Omental fat pad (tissue), 4 donors: Measurements from ENCODE around the gene ACBD7. TPM values are rescaled to one million over a fixed set of nuclear protein-coding genes. Genes with fewer than 3 reads are reported as not detected.

Source experiments
- ATAC-seq: fragments of 150-250 bp; one replicate; pipeline ENCODE4 v1.9.1; 2016; ENCODE audit warnings: mild to moderate bottlenecking, moderate library complexity; ENCODE audit not compliant: low FRiP score
- DNase-seq: peaks from one replicate; pipeline ENCODE4 v3.0.0-alpha.2; 2019; ENCODE audit warnings: low spot score
- total RNA-seq, 4 donors: library from RNA; depleted of rRNA; stranded (reverse); fragments of >200 nt; gene quantifications; one replicate each; pipeline ENCODE4 v1.1.0, GENCODE V29; 2016
- TF ChIP-seq, protein P1 (sequence below), 3 donors: fragments of 450-650 bp; IDR thresholded peaks; one replicate each; pipeline ENCODE4 v1.5.1; 2016 to 2017; ENCODE audit warnings: antibody characterized with exemption in 3 of 3, mild to moderate bottlenecking in 3 of 3, moderate library complexity in 2 of 3

ACBD7 gene
- total RNA-seq, 4 donors from 2014 or later: 0.48 TPM; not detected in 3

DNA sequence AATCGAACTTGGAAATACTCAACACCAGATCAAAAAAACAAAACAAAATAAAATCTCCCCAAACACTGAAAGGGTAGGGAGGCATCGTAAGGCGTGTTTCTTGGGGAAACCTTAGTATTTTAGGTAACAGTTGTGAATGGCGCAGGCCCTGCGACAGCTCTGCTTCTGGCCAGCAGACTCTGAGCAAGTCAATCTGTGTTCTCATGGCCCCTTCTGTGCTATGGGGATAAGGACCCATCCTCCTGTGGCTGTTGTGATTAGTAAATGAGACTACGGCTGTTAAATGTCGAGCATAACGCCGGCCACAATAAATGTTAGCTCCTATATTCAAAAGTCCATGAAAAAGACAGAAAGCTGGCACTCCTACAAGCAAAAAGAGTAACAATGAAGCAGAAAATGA is 35.6 kb upstream of the ACBD7 start:
- ATAC-seq (no peak), DNase-seq (no peak)
- TF ChIP-seq, protein P1, sequence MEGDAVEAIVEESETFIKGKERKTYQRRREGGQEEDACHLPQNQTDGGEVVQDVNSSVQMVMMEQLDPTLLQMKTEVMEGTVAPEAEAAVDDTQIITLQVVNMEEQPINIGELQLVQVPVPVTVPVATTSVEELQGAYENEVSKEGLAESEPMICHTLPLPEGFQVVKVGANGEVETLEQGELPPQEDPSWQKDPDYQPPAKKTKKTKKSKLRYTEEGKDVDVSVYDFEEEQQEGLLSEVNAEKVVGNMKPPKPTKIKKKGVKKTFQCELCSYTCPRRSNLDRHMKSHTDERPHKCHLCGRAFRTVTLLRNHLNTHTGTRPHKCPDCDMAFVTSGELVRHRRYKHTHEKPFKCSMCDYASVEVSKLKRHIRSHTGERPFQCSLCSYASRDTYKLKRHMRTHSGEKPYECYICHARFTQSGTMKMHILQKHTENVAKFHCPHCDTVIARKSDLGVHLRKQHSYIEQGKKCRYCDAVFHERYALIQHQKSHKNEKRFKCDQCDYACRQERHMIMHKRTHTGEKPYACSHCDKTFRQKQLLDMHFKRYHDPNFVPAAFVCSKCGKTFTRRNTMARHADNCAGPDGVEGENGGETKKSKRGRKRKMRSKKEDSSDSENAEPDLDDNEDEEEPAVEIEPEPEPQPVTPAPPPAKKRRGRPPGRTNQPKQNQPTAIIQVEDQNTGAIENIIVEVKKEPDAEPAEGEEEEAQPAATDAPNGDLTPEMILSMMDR (IDR thresholded peaks at IDR 0.05): no peak

DNA sequence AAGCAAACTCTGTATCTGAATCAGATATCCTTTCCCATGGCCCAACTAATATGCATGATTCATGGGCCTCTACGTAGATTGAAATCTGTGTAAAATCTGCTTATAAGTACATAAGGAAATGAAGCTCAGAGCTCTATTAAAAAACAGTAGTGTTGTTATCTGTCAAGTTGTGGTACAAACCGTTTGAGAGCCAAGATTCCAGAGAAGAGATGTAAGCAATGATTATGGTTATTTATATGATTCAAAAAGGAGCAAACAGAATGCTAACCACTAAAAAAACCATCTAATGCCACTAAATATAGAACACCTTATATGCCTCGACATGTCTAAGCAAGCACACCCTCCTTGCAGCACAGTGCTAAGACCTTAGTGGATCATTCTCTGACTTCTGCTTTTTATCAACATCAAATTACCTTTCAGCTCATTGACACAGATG is 35.2 kb upstream of the ACBD7 start:
- DNase-seq: no peak
- TF ChIP-seq, protein P1 (IDR thresholded peaks at IDR 0.05): no peak
- no peak for ATAC-seq

DNA sequence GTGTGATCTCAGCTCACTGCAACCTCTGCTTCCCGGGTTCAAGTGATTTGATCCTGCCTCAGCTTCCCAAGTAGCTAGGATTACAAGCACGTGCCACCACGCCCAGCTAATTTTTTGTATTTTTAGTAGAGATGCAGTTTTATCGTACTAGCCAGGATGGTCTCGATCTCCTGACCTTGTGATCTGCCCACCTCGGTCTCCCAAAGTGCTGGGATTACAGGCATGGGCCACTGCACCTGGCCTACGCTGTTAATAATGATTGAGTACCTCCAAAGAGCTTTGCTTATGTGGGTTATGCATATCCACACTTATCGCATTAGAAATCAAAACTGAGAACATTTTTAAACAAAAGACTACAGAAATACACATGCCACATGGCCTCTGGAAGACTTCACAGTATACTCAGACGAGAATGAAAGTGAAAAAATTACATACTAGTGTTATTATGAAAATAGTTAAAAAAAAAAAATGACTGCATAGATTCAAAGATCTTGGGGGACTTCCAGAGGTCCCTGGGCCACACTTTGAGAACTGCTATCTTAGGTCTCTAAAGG is 34.0 kb upstream of the ACBD7 start:
- TF ChIP-seq, protein P1 (IDR thresholded peaks at IDR 0.05): no peak
- DNase-seq: no peak
- no peak for ATAC-seq

DNA sequence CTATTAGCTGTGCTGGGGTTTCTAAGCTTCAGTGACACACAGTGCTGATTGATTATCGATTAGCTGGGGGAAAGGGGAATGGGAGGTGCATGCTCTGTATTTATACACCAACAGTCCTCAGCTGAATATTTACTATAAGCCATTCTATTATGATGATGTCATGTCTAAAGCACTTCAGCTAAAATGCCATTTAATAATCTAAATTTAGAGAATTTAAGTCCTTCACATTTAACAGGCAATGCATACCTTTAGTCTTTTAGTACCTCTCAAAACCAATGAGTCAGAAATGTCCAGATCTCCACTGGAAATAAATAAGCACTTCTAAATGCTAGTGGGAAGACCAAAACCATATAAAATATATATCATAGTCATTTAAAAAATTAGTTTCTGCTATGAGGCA is 33.1 kb upstream of the ACBD7 start:
- TF ChIP-seq, protein P1 (IDR thresholded peaks at IDR 0.05): no peak
- DNase-seq (no peak), ATAC-seq (no peak)

DNA sequence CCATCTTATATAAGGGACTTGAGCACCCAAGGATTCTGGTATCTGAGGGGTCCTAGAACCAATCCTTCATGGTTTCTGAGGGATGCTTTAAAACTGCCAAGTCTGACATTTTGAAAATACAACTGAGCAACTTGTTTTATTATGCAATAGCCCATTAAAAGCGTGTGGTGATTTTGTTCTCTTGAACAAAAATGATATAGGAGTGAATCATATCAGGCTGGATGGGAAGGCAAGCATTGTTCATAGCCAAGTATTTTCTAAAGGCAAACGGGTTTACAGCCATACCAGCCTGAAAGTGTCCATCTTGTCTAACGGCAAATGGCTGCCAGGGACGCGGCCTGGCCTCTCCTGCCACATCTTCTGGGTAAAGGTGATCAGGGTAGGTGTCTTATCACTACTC is 31.9 kb upstream of the ACBD7 start:
- ATAC-seq (no peak), DNase-seq (no peak)
- TF ChIP-seq, protein P1 (IDR thresholded peaks at IDR 0.05): no peak

DNA sequence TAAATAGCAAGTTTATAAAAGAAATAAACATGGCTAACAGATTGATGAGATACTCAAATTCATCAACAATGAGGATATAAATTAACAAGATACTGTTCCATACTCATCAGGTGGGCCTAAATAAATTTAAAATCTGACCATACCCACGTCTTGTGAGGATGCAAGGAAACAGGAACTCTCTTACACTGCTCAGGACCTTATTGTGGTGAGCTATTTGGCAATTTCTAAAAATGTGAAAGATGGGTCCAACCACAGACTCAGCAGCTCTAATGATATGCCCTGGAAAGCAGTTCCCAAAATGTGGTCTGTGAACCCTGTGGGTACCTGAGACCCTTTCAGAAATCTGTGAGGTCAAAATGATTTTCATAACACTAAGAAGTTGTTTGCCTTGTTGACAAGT is 30.0 kb upstream of the ACBD7 start:
- TF ChIP-seq, protein P1 (IDR thresholded peaks at IDR 0.05): no peak
- DNase-seq: no peak
- ATAC-seq: no peak

DNA sequence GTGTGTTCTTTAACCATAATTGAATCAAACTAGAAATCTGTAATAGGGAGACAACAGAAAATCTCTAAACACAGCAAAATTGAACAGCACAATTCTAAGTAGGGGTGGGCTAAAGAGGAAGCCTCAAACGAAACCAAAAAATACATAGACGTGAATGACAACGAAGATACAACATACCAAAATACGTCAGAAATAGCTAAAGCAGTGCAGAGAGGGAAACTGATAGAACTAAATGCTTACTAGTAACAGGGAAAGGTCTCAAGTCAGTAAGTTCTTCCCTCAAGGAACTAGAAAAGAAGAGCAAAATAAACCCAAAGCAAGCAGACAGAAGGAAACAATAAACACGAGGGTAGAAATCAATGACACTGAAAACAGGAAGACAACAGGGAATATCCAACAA is 27.6 kb upstream of the ACBD7 start:
- no peak for DNase-seq
- ATAC-seq: no peak
- TF ChIP-seq, protein P1 (IDR thresholded peaks at IDR 0.05): no peak
